Esophagus (tissue), 2 donors: ENCODE measurements around the gene ARSB. TPM values are rescaled to one million over a fixed set of nuclear protein-coding genes. Genes with fewer than 3 reads are reported as not detected.
"Not testable (repeated sequence)": the region's sequence is repeated elsewhere in the genome, so short reads cannot be mapped to it uniquely, and the experiment has no call there.

ENCODE experiments used
- H3K27ac ChIP-seq, 2 donors: one replicate each; pipeline ENCODE4 v1.5.1; 2013; ENCODE audit warnings: low read depth in 2 of 2, mild to moderate bottlenecking in 2 of 2, inconsistent platforms in 1 of 2, low read length in 1 of 2, moderate library complexity in 1 of 2
- H3K27me3 ChIP-seq, 2 donors: one replicate each; pipeline ENCODE4 v1.6.1; 2013; ENCODE audit warnings: low read length in 2 of 2, control low read depth in 1 of 2, mild to moderate bottlenecking in 1 of 2; ENCODE audit not compliant: insufficient read depth in 2 of 2, control insufficient read depth in 1 of 2
- H3K36me3 ChIP-seq, 2 donors: one replicate each; pipeline ENCODE4 v1.6.1; 2013; ENCODE audit warnings: low read length in 1 of 2; ENCODE audit not compliant: control insufficient read depth in 2 of 2, insufficient read depth in 2 of 2
- H3K4me1 ChIP-seq, 2 donors: one replicate each; pipeline ENCODE4 v1.6.1; 2013; ENCODE audit warnings: low read length in 1 of 2; ENCODE audit not compliant: control insufficient read depth in 2 of 2, insufficient read depth in 2 of 2
- H3K4me3 ChIP-seq, 2 donors: one replicate each; pipeline ENCODE4 v1.5.1; 2013; ENCODE audit warnings: low read length in 2 of 2, mild to moderate bottlenecking in 2 of 2, low read depth in 1 of 2, moderate library complexity in 1 of 2
- H3K9me3 ChIP-seq, 2 donors: one replicate each; pipeline ENCODE4 v1.6.1; 2013; ENCODE audit warnings: mild to moderate bottlenecking in 2 of 2, low read depth in 1 of 2, low read length in 1 of 2, moderate library complexity in 1 of 2; ENCODE audit not compliant: control insufficient read depth in 2 of 2, insufficient read depth in 1 of 2
- WGBS, 2 donors: extraction: QIAGEN DNeasy Blood & Tissue Kit; methylation state at CpG; one replicate each; pipeline ENCODE4 v1.1.7; 2013; 5-methylcytosine and 5-hydroxymethylcytosine counted together
- polyA plus RNA-seq, 2 donors: library from polyadenylated mRNA; stranded (reverse); fragments of 200-250 nt; gene quantifications; one replicate each; pipeline ENCODE4 v1.2.3, GENCODE V29; 2013
- donor health status: healthy with polysubstance abuse.
- donor health status: Bipolar disorder and iron deficiency.

ARSB gene
- polyA plus RNA-seq, 2 donors, result 0.61 to 1.7 TPM

GRCh38 chr5:78912811-78913210 is 72.3 kb downstream of the ARSB start:
- Histone ChIP-seq H3K27ac (no peak overlapping the region), H3K4me1 (peaks cover 0 to 3% of the 10 kb centered on the region in 2 donors), H3K36me3 (no peaks in the 10 kb centered on the region), H3K27me3 (no peaks in the 10 kb centered on the region), H3K4me3 (no peak overlapping the region), H3K9me3 (no peaks in the 10 kb centered on the region)
- 93 to 96% methylated on average over 7 of the region's 7 CpGs for WGBS, 2 donors

GRCh38 chr5:78912085-78912771 is 72.9 kb downstream of the ARSB start:
- Histone ChIP-seq H3K27ac (no peak overlapping the region), H3K4me1 (peaks cover 0 to 3% of the 10 kb centered on the region in 2 donors), H3K36me3 (no peaks in the 10 kb centered on the region), H3K9me3 (no peaks in the 10 kb centered on the region), H3K4me3 (no peak overlapping the region), H3K27me3 (no peaks in the 10 kb centered on the region)
- 63 to 64% methylated on average over 5 of the region's 5 CpGs for WGBS, 2 donors

GRCh38 chr5:78909224-78909983 is 75.7 kb downstream of the ARSB start:
- not testable (repeated sequence) for H3K27me3 ChIP-seq, H3K27ac ChIP-seq, H3K4me3 ChIP-seq, H3K9me3 ChIP-seq, H3K4me1 ChIP-seq, H3K36me3 ChIP-seq
- WGBS, 2 donors, result 94% methylated on average over 6 of the region's 9 CpGs

- Histone ChIP-seq H3K27ac (no peak overlapping the region), H3K27me3 (no peaks in the 10 kb centered on the region), H3K4me3 (no peak overlapping the region), H3K4me1 (peaks cover 0 to 3% of the 10 kb centered on the region in 2 donors), H3K9me3 (no peaks in the 10 kb centered on the region), H3K36me3 (no peaks in the 10 kb centered on the region)
- WGBS, 2 donors, result 21 to 31% methylated on average over 12 of the region's 12 CpGs
Observed at GRCh38 chr5:78908173-78909061, 76.7 kb downstream of the ARSB start.

GRCh38 chr5:78907255-78907891 is 77.7 kb downstream of the ARSB start:
- Histone ChIP-seq H3K9me3 (no peaks in the 10 kb centered on the region), H3K27me3 (no peaks in the 10 kb centered on the region), H3K4me1 (peaks cover 0 to 3% of the 10 kb centered on the region in 2 donors), H3K36me3 (no peaks in the 10 kb centered on the region), H3K4me3 (no peak overlapping the region), H3K27ac (no peak overlapping the region)
- WGBS, 2 donors, result 63 to 72% methylated on average over 11 of the region's 11 CpGs

- Histone ChIP-seq H3K36me3 (no peaks in the 10 kb centered on the region), H3K27ac (no peak overlapping the region), H3K4me3 (no peak overlapping the region), H3K9me3 (no peaks in the 10 kb centered on the region), H3K27me3 (no peaks in the 10 kb centered on the region), H3K4me1 (peaks cover 0 to 3% of the 10 kb centered on the region in 2 donors)
- WGBS, 2 donors, result 65 to 78% methylated on average over 5 of the region's 5 CpGs
Observed at GRCh38 chr5:78905084-78905938, 79.8 kb downstream of the ARSB start.

- no peak overlapping the region for H3K27ac ChIP-seq
- peaks cover 0 to 3% of the 10 kb centered on the region in 2 donors for H3K4me1 ChIP-seq
- H3K9me3 ChIP-seq, result no peaks in the 10 kb centered on the region
- H3K36me3 ChIP-seq, result no peaks in the 10 kb centered on the region
- H3K4me3 ChIP-seq, result no peak overlapping the region
- no peaks in the 10 kb centered on the region for H3K27me3 ChIP-seq
- 43 to 46% methylated on average over 1 of the region's 1 CpG for WGBS, 2 donors
Observed at GRCh38 chr5:78903861-78904260, 81.2 kb downstream of the ARSB start.

GRCh38 chr5:78903353-78903752 is 81.8 kb downstream of the ARSB start:
- peaks cover 0 to 2% of the 10 kb centered on the region in 2 donors for H3K4me1 ChIP-seq
- H3K9me3 ChIP-seq, result no peaks in the 10 kb centered on the region
- H3K27ac ChIP-seq, result no peak overlapping the region
- no peaks in the 10 kb centered on the region for H3K27me3 ChIP-seq
- no peak overlapping the region for H3K4me3 ChIP-seq
- no peaks in the 10 kb centered on the region for H3K36me3 ChIP-seq
- WGBS, 2 donors, result 65 to 74% methylated on average over 2 of the region's 2 CpGs
